GM18870 (cell line): ENCODE results near the gene GOLGA3.
"Not testable (repeated sequence)": the region's sequence is repeated elsewhere in the genome, so short reads cannot be mapped to it uniquely, and the experiment has no call there.

Source experiments
- ATAC-seq: cut with Tn5 transposase; IDR thresholded peaks from one replicate; pipeline ENCODE4 v1.9.1; 2021; ENCODE audit warnings: moderate library complexity; ENCODE audit not compliant: unreplicated experiment

GOLGA3 gene

GRCh38 chr12:132754160-132754932, 74.3 kb downstream of the GOLGA3 start:
- no peak for ATAC-seq

- ATAC-seq, result not testable (repeated sequence)
Measured at GRCh38 chr12:132753670-132754069, 75.0 kb downstream of the GOLGA3 start.

DNA sequence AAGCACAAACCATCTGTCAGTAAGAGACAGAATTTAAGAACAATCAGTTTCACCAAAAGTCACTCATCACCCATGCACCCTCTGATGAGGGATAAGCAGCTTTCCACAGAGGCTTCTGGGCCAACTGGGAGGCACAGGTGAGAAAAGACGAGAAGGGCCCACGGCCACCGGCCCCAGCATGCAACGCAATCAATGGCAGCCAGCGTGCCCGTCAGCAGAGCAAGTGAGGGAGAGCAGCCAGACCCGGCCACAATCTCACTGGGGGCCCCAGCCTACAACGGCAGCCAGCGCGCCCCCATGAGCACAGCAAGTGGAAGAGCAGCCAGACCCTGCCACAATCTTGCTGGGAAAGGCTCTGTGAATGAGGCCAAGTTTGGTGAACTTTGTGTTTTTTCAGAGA, 80.3 kb downstream of the GOLGA3 start:
- no peak for ATAC-seq

- no peak for ATAC-seq
Measured at GRCh38 chr12:132747896-132748295, 80.8 kb downstream of the GOLGA3 start.

GRCh38 chr12:132747395-132747794, 81.3 kb downstream of the GOLGA3 start:
- ATAC-seq, result no peak

DNA sequence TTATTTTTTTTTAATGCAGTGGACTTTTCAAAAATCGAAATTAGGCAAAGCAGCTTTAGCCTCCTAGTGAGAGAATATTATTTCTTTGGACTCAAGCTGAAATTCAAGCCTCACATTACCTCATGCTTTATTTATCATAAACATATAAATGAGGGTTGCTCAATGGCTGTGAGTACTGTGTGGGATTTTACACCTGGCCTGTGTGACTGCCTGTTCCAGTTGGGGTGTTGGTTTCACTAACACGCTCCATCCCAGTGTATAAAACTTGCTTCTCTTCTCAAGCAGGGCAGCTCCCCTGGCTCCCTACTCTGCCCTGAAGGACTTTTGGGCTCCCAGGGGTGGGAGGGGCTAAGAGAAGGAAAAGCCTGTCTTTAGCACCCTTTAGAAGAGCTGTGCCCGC, 82.1 kb downstream of the GOLGA3 start:
- ATAC-seq, result no peak

DNA sequence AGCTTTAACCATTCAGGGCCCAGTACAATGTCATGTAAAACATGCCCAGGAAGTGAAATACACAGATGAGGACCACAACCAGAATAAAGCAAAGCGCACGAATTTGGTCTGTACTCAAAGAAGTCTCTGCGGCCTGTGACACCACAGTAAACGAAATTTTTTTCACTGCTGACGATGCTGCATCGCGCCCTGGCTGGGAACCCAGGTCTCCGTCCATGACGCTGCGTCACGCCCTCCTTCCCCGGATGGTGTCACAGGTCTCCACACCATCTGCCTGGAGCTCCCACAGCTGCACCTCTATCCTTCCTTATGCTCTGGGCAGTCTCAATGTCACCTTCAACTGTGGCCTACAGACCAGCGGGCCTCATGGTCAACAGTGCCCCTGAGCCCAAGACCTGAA, 84.8 kb downstream of the GOLGA3 start:
- ATAC-seq, result no peak

DNA sequence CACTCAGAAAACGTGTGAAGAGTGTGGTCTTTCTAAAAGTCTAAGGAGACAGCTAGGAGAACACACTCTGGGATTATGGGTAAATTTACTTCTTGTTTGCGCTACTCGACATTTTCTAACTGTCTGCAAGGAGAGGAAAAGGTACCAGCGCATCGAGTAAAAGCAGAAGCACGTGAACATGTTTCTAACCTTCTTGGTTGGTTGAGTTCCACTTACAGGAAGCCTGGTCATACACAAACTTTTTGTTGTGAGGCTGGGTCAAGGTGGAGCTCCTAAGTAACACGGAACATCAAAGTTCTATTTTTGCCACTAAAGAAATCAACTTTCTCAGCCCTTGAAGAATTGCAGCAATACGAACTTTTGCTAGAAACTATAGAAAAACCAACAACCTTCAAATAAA, 87.0 kb downstream of the GOLGA3 start:
- no peak for ATAC-seq

- no peak for ATAC-seq
Measured at GRCh38 chr12:132740652-132741051, 88.0 kb downstream of the GOLGA3 start.

DNA sequence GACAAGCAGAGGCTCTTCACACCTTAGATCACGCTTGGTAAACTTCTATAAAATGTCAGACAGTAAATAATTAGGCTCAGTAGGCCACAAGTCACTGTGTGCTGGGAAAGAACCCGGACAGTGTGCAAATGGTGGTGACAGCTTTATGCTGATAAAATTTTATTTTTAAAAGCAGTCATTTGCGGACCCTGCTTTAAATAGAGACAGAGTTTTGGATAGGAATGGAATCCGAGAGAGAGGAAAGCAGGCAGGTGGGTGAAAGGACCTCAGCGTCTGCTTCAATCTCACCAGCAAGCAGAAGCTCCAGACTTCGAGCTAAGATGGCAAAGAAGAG, 88.4 kb downstream of the GOLGA3 start:
- ATAC-seq, result no peak

DNA sequence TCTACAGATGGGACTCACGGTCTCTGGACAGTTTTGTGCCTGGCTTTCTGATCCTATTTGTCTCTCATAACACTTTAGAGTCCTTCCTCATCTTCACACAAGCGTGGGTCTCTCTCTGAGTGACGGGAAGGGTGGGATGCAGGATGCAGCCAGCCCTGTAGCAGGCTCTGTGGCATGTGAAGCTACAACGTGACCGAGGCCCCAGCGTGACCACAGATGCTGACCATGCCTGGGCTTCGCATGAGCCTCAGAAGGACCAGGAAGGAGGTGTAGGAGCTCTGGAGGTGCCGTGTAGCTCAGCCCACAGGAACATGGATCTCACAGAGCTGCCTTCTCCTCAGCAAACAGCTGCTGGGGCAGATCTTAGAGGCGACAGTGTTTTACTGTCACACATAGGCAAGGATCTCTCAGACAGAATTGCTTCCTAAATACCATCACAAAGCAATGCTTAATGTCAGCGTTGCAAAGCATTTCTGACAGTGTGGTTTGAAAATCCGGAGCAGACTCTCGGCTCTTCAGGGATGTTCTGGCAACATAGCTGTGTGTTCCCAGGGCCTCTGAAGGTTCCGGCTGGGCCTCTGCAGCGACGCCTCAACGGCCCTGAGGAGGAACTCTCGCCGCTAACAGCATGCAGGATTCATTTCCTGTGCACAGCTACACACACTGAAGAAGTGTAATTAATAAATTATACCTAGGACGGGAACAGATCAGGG, 88.9 kb downstream of the GOLGA3 start:
- ATAC-seq, result no peak

GRCh38 chr12:132736913-132737312, 91.8 kb downstream of the GOLGA3 start:
- ATAC-seq, result no peak

GRCh38 chr12:132736378-132736777, 92.3 kb downstream of the GOLGA3 start:
- ATAC-seq, result no peak

DNA sequence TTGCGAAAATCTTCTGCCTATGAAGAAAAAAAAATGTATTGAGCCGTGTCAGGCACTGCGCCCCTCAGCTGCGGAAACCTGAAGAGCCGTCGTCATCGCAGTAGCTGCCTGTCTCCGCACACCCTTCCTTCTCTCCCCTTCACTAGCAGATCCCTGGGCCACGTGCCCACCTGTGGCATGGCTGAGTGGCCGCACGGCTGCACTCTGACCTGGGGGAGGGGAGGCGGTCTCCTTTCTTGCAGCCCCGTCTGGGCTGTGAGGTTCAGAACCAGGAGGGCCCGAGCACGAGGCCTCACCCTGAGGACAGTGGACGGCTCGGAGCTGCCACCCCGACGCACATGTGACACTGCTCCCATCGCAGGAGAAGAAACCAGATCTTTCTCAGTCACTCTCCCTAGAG, 93.2 kb downstream of the GOLGA3 start:
- no peak for ATAC-seq

DNA sequence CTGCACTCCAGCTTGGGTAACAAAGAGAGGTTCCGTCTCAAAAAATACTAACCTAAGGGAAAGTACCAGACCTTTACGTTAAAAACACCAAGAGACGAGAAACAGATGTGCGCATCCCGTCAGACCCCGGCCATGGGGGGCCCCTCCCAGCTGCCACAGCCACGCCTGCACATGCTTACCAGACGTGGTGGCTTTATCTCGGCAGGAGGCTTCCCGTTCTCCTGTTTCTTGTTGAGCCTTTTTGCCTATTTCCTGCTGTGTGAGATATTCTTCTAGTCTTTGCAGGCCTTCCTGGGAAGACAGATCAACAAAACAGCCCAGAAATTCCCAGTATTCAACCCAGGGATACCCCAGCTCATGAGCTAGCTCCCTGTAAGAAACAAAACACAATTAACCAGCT, 94.5 kb downstream of the GOLGA3 start:
- ATAC-seq, result no peak

- ATAC-seq, result no peak
Measured at GRCh38 chr12:132731574-132731973, 97.1 kb downstream of the GOLGA3 start.

GRCh38 chr12:132730353-132730752, 98.3 kb downstream of the GOLGA3 start:
- ATAC-seq, result no peak

GRCh38 chr12:132729541-132730320, 98.9 kb downstream of the GOLGA3 start:
- no peak for ATAC-seq

- no peak for ATAC-seq
Measured at GRCh38 chr12:132728502-132728901, 100.2 kb downstream of the GOLGA3 start.

DNA sequence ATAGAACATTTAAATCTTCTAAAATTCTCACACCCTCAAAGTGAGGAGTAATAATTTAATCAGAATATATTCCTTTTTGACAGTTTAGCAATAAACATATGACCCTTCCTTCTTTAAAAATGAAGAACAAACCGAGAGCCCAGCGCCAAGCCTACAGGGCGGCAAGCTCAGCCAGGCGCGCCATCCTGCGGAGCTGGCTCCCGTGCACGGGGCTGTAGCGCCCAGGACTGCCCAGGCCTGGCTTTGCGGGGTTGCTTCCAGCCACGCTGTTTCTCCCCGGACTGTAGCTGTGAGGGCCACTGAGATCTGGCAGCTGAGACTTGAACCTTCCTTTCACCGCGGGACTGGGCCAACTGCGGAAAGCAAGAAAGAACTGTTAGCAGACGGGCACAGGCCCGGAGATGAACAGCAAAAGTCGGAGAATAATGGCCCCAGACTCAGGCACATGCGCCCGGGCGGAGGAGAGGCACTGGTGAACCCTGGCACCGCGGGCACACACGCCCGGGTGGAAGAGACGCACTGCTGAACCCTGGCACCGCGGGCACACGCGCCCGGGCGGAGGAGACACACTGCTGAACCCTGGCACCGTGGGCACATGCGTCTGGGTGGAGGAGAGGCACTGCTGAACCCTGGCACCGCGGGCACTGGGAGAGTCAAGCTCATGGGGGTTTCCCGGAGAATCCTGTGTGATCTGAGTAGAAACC, 101.4 kb downstream of the GOLGA3 start:
- ATAC-seq, result no peak

DNA sequence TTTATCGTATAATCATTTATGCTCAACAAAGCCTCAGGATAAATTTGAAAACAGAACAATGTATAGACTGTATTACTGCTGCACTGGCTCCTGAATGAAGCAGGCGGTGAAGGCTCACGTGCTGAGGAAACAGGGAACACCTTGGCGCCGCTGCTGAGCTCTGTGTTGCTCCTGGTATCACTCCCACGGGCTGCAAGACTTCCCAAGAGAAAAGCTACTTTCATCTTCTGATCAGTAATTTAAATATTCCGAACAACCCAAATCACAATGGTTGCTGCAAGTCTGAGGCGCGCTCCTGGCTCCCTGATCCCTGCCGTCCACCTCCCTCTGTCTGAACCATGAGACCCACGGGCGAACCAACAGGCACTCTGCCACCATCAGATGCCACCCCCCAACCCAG, 102.3 kb downstream of the GOLGA3 start:
- no peak for ATAC-seq
